HG02970 (cell line): ENCODE measurements around the gene NTN3.
"Not testable (repeated sequence)": the region's sequence is repeated elsewhere in the genome, so short reads cannot be mapped to it uniquely, and the experiment has no call there.

Experiments
- ATAC-seq: cut with Tn5 transposase; IDR thresholded peaks from one replicate; pipeline ENCODE4 v1.9.1; 2021; ENCODE audit warnings: mild to moderate bottlenecking, moderate library complexity, moderate number of reproducible peaks; ENCODE audit not compliant: unreplicated experiment, low FRiP score

The NTN3 gene

DNA sequence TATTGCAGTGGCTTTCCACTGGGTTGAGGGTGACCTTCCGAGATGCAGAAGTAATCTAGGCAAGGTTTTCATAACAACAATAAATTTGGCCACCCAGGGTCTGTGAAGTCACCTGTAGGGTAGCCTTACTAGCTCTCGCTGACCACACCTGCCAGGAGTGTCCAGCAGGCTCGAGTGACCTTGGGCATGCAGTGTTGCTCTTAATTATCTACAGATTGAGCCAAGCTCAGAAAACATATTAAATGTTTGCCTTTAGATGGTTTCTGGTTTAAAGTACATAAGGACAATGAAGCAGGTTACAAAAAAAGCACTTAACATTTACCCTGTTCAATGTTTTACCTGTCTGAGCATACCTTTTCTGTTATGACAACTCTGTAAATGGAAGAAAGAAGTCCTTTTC lies 5.6 kb downstream of the NTN3 start:
- ATAC-seq, result no peak

DNA sequence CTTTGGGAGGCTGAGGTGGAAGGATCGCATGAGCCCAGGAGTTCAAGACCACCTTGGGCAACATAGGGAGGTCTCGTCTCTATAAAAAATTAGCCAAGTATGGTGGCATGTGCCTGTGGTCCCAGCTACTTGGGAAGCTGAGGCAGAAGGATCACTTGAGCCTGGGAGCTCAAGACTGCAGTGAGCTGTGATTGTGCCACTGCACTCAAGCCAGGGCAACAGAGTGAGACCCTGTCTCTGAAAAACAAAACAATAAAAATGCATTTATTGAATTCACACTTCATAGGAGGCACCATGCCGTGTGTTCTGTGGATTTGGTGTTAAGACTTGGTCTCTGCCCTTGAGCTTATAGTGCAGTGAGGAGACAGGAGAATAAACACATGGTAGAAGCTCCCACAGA lies 6.2 kb downstream of the NTN3 start:
- ATAC-seq, result no peak

- ATAC-seq, result no peak
Observed at GRCh38 chr16:2478279-2478678, 7.2 kb downstream of the NTN3 start.

- ATAC-seq, result not testable (repeated sequence)
Observed at GRCh38 chr16:2479996-2480395, 8.9 kb downstream of the NTN3 start.

GRCh38 chr16:2480948-2481347 lies 9.9 kb downstream of the NTN3 start:
- no peak for ATAC-seq

DNA sequence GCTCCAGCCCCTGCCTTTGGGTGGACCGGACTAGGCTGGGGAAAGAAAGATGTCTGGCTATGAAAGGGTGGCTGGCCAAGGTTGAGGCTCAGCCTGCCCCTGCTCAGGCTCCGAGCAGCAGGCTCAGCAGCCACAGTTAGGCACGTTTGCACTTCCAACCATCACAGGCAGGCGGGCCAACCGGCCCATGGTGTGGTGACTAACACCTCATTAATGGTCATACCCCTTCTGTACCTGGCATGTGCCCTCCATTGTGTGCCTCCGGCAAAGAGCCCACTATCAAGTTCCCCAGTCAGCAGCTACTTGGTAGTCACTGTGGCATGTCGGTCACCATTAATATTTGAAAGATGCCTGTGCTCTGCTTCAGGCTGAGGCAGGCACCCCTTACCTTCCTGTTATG lies 10.6 kb downstream of the NTN3 start:
- no peak for ATAC-seq

DNA sequence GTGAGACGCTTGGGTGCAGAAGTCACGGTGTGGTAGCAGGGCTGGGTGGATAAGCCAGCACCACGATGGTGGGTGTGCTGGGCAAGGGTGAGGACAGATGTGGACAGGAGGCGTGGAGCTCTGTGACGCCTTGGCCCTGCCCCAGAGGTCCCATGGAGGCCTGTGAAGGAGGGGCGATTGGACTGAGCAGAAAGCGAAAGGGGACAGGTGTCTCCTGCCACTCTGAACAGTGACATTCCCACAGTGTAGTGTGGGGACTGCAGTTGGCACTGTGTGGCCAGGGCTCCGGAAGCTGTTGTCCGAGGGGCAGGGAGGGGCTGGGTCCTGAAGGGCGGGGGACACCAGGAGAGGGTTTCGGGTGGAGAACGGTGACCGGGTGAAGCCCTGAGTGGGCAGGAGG lies 11.2 kb downstream of the NTN3 start:
- no peak for ATAC-seq

- no peak for ATAC-seq
Observed at GRCh38 chr16:2482708-2483534, 11.8 kb downstream of the NTN3 start.

GRCh38 chr16:2483939-2484897 lies 13.1 kb downstream of the NTN3 start:
- no peak for ATAC-seq

DNA sequence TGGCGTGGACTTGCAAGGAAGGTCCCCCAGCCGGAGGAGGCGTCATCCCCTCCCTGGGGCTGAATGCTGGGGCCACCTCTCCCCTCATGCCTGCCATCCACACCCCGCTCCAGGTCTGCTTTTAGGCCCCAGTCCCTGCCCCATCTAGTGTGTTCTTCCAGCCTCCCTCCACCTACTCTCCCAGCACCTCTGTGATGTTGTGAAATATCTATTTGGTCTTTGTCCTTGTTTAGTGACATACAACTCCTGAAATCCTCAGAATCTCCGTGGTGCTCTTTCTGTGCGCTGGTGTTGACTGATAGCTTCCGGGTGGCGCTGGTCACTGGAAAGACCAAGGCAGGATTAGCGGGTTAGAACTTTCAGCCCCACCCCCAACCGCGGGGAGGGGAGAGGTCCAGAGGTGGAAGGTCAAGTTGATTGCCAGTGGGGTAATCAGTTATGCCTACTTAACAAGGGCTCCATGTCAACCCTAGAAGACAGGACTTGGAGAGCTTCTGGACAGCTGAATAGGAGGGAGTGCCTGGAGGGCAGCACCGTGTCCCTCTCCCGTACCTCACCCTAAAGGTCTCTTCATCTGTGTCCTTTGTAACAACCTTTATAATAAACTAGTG lies 13.9 kb downstream of the NTN3 start:
- ATAC-seq, result no peak

DNA sequence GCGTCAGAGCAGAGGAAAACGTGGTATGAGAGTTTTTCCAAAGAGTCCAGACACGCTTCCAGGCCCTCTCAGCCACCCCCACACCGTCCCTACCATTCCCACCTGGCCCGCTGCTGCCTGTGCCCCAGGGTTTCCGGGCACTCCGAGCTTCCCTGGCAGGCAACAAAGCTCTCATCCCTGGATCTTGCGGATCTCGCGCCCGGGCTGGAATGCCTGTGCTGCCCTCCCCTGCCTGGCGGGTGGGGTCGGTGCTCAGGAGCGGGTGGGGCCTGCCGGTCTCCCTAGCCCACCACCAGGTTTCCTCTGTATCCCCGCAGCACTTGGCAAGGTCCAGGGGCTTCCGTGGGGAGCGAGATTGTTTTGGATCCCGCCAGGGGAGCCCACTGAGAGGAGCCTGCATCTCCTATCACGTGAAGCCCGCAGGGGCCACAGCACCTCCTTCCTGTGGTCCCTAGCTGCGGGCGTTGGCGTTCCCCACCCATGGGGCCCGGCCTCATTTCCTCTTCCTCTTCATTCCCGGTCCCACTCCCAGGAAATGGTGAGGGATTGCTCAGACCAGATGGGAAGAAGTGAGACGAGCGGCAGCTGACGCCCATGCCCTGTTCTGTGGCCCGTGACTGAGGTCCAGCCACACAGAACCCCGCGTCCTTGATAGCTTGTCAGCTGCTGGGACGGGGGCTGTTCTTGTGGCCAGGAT lies 14.9 kb downstream of the NTN3 start:
- no peak for ATAC-seq

DNA sequence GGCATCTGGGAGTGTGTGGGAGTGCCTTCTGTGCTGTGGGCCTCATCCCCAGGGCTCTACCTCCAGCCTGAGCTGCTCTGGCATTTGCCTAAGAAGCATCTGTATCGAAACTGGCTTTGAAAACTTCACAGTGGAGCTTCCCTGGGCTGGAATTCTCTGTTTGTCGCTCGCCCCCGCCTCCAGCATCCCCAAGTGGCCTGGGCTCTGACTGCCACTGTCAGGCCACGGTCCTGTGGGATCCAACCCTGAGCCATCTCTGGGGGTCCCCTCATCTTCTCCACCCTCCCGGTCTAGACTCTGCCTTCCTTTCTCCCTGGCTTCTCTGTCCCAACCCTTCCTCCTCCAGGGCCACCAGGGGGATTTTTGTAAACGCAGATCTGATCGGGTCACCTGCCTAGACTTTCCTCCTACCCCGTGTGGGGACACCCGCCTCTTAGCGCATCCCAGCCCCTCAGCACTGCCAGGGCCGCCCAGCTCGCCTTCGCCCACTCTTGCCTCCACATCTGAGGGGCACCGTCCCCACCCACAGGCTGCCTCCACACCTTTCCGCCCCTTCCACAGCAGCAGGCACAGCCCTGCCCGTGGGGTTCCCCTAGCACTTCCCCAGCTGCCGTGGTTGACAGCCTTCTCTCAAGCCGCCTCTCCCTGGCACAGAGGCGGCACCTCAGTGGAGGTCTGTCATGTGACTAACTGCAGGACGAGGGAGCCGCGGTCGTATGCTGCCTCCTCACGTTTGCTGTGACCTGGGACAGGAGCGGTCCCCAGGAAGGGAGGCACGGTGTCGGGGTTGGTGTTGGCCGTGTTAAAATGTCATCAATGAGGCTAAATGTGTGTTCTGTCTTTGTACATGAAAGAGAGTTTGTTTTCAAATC lies 15.8 kb downstream of the NTN3 start:
- no peak for ATAC-seq

DNA sequence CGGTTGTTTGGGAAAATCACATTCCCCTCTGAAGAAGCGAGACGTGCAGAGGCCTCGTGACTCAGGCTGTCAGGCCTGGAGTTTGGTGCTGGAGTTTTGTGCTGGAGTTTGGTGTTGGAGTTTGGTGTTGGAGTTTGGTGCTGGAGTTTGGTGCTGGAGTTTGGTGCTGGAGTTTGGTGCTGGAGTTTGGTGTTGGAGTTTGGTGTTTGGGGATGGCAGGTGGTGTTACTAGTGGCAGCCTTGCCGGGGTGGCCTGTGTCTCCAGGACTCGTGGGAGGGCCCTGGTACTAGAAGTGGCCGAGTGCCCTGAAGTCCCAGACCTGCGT lies 16.4 kb downstream of the NTN3 start:
- no peak for ATAC-seq

GRCh38 chr16:2487903-2488531 lies 16.9 kb downstream of the NTN3 start:
- no peak for ATAC-seq

- no peak for ATAC-seq
Observed at GRCh38 chr16:2489581-2489980, 18.5 kb downstream of the NTN3 start.

- no peak for ATAC-seq
Observed at GRCh38 chr16:2490190-2491105, 19.4 kb downstream of the NTN3 start.

- no peak for ATAC-seq
Observed at GRCh38 chr16:2492292-2492691, 21.2 kb downstream of the NTN3 start.

DNA sequence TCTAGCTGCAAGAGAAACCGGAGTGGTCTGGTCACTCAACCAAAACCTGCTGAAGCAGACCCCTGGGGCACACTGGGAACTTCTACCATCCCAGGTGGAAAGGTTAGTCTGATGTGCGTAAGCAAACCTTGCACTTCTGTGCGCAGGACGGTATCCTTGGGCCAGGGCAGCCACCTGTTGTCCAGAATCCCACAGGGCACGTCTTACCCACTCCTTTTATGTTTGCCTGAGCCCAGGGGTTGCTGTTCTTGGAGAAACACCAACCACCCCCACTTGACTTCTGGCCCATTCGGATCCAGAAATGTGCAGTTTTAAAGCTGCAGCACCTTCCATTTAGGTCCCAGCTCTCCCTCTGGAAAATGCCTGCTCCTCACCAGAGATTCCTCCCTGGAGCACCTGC lies 22.5 kb downstream of the NTN3 start:
- no peak for ATAC-seq
